Right lobe of liver (tissue), 4 donors: Measurements from ENCODE around the gene NXNL1.

Experiments used
- POLR2A ChIP-seq: fragments of 450-650 bp; IDR thresholded peaks from one replicate; pipeline ENCODE4 v1.6.1; 2017; ENCODE audit warnings: antibody characterized with exemption, mild to moderate bottlenecking
- TF ChIP-seq, protein P1 (sequence below), 4 donors: fragments of 200-600 bp in 3 of 4; fragments of 450-650 bp in 1 of 4; IDR thresholded peaks; one replicate each; pipeline versions ENCODE4 v1.5.1 to v1.8.0; 2016 to 2022; ENCODE audit warnings: antibody characterized with exemption in 4 of 4, mild to moderate bottlenecking in 2 of 4
- donor health status: DM: no; HTN: no; CAD: no.
- donor health status: DM: no; HTN: no; CAD: no.
- donor health status: DM: no; HTN: yes; CAD: no.

DNA sequence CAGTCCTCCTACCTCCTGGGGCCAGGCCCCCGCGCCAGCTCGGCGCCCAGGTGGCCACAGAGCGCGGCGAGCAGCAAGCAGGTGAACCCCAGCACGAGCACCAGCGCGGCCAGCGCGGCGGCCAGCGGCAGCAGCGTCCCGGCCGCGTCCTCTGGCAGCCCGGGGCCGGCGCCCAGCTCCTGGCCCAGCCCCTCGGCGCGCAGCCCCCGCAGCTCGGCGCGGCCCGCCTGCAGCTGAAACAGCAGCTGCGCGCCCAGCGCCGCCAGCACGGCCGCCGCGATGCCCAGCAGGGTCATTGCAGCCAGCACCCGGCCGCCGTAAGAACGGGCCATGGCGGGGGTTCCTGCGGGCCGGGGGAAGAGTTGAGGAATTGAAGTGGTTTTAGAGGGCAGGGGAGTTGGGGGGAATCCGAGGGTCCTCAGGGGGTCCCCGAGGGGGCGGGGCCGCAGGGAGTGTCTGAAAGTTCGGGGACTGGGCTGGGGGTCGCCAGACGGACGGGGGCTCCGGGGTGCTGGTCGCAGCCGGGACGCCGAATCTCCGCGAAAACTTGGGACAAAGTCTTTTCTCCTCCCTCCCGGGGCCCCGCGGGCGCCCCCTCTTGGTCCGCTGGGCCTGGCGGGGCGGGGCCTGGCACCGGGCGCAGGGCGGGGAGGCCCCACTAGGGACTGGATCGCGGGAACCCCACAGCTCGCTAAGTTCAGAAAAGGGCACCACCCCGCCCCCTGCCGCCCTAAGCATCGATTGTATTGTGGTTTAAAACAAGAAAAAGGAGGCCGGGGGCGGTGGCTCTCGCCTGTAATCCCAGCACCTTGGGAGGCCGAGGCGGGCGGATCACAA lies 12.4 kb downstream of the NXNL1 start, which contains the start of gene TMEM221:
- TF ChIP-seq, protein P1, sequence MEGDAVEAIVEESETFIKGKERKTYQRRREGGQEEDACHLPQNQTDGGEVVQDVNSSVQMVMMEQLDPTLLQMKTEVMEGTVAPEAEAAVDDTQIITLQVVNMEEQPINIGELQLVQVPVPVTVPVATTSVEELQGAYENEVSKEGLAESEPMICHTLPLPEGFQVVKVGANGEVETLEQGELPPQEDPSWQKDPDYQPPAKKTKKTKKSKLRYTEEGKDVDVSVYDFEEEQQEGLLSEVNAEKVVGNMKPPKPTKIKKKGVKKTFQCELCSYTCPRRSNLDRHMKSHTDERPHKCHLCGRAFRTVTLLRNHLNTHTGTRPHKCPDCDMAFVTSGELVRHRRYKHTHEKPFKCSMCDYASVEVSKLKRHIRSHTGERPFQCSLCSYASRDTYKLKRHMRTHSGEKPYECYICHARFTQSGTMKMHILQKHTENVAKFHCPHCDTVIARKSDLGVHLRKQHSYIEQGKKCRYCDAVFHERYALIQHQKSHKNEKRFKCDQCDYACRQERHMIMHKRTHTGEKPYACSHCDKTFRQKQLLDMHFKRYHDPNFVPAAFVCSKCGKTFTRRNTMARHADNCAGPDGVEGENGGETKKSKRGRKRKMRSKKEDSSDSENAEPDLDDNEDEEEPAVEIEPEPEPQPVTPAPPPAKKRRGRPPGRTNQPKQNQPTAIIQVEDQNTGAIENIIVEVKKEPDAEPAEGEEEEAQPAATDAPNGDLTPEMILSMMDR (IDR thresholded peaks at IDR 0.05), result peak; percentile 17 to 49 (median 40)
- TF ChIP-seq POLR2A, result no peak
